T-helper 1 cell treated with Interleukin-12 subunit alpha and Interleukin-12 subunit beta and Interleukin-4 antibody, amounts not matched to agents 30 μg/mL and 1 μg/mL, for 36 hours (primary cell): ENCODE measurements around the gene OR2T1.
"Not testable (repeated sequence)": the region's sequence is repeated elsewhere in the genome, so short reads cannot be mapped to it uniquely, and the experiment has no call there.

Source experiments
- H3K27ac Mint-ChIP-seq: one replicate; pipeline ENCODE4 v1.8.0; 2021; ENCODE audit warnings: mild to moderate bottlenecking, mixed read lengths
- H3K27me3 Mint-ChIP-seq: one replicate; pipeline ENCODE4 v1.8.0; 2021; ENCODE audit warnings: low read depth, mixed read lengths
- H3K36me3 Mint-ChIP-seq: one replicate; pipeline ENCODE4 v1.8.0; 2021; ENCODE audit warnings: low read depth, mixed read lengths
- H3K4me1 Mint-ChIP-seq: one replicate; pipeline ENCODE4 v1.8.0; 2021; ENCODE audit warnings: low read depth, mixed read lengths
- H3K4me3 Mint-ChIP-seq: one replicate; pipeline ENCODE4 v1.8.0; 2021; ENCODE audit warnings: mild to moderate bottlenecking, moderate library complexity, mixed read lengths
- H3K9me3 Mint-ChIP-seq: one replicate; pipeline ENCODE4 v1.8.0; 2021; ENCODE audit warnings: mixed read lengths

The OR2T1 gene

DNA sequence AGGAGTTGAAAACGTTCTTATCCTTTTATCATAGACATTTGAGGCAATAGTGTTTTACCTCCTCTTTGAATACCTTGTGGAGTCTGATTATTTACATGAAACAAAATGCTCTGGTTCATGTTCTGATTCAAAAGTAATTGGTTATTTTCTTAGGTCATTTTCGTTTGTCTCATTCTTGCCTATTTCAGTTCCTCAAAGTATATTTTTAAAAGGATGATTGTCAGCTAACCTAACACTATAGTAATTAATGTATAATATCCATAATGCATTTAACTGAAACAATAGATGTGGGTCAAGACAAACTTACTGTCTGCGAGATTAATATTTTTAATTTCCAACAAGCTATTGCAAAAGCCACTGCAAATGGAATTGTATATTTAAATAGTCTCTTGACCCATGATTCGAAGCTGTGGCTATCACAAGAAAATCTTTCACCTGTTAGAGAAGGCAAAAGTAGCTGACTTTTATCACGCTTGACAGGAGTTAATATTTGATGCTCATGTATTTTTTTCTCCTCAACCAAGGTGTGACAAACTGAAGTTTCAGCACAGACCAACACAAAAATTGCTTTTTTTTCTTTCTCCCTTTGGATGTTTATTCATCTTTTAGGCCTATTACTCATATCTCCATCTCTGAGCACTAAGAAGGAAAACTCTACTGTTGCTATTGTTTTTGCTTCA lies 47.8 kb downstream of the OR2T1 start:
- not testable (repeated sequence) for H3K4me1 Mint-ChIP-seq

DNA sequence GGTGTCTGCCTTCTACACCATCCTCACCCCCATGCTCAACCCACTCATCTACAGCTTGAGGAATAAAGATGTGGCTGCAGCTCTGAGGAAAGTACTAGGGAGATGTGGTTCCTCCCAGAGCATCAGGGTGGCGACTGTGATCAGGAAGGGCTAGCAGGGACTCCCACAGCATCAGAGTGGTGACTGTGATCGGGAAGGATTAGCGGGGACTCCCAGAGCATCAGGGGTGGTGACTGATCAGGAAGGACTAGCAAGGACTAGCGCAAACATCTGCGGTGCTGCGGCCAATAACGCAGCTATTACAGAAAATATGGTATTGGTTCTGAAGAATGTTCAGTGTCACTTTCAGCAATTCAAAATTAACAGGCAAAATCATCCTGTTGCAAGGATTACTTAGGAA lies 50.8 kb downstream of the OR2T1 start:
- not testable (repeated sequence) for H3K9me3 Mint-ChIP-seq, H3K4me3 Mint-ChIP-seq, H3K36me3 Mint-ChIP-seq, H3K27ac Mint-ChIP-seq, H3K27me3 Mint-ChIP-seq, H3K4me1 Mint-ChIP-seq

More for the DNA sequence above, 47.8 kb downstream of the OR2T1 start:
- not testable (repeated sequence) for H3K4me3 Mint-ChIP-seq, H3K9me3 Mint-ChIP-seq, H3K27ac Mint-ChIP-seq, H3K27me3 Mint-ChIP-seq, H3K36me3 Mint-ChIP-seq

GRCh38 chr1:248455045-248455444 lies 52.2 kb downstream of the OR2T1 start:
- not testable (repeated sequence) for H3K9me3 Mint-ChIP-seq, H3K36me3 Mint-ChIP-seq, H3K27ac Mint-ChIP-seq, H3K4me1 Mint-ChIP-seq, H3K27me3 Mint-ChIP-seq, H3K4me3 Mint-ChIP-seq

GRCh38 chr1:248456635-248457034 lies 53.8 kb downstream of the OR2T1 start:
- not testable (repeated sequence) for H3K27me3 Mint-ChIP-seq, H3K36me3 Mint-ChIP-seq, H3K4me1 Mint-ChIP-seq, H3K4me3 Mint-ChIP-seq, H3K9me3 Mint-ChIP-seq, H3K27ac Mint-ChIP-seq
